ENCODE results near the gene KRT12.
"Not testable (repeated sequence)": the region's sequence is repeated elsewhere in the genome, so short reads cannot be mapped to it uniquely, and the experiment has no call there.

The KRT12 gene

GRCh38 chr17:40814657-40815056 is 52.4 kb downstream of the KRT12 start:
- DNase-seq (ENCODE audit: low read depth), result not testable (repeated sequence)

GRCh38 chr17:40813804-40814203 is 53.2 kb downstream of the KRT12 start:
- DNase-seq (ENCODE audit: low read depth), result no peak

- DNase-seq (ENCODE audit: low read depth), result no peak
Measured at GRCh38 chr17:40812639-40813038, 54.4 kb downstream of the KRT12 start.
